Measurements from ENCODE around the gene GASK1A. TPM values are rescaled to one million over a fixed set of nuclear protein-coding genes. Genes with fewer than 3 reads are reported as not detected.

The GASK1A gene
- total and polyA plus RNA-seq, 2 of the 4 experiments (the other 2 are of a cell fraction) = 0.18 to 0.19 TPM

- CTCF ChIA-PET = no interaction called here
- Histone ChIP-seq H4K5ac (ENCODE audit: low read depth, low read length) (no peak overlapping the region), H3K79me1 (ENCODE audit: low read depth in 1 of 2, low read length in 2 of 2) (no peaks in the 10 kb centered on the region), H4K91ac (ENCODE audit: insufficient read depth, low read depth, low read length) (no peak overlapping the region), H3K4me3 (ENCODE audit: insufficient read depth, low read depth, low read length) (no peak overlapping the region), H3K4ac (ENCODE audit: low read depth, low read length) (no peak overlapping the region), H3K9me1 (ENCODE audit: insufficient read depth, low read length) (no peaks in the 10 kb centered on the region), H2BK20ac (ENCODE audit: low read depth, low read length) (no peak overlapping the region), H2AK5ac (ENCODE audit: low read depth, low read length) (no peak overlapping the region), H3K18ac (ENCODE audit: low read depth, low read length) (no peak overlapping the region), H3K27ac (ENCODE audit: insufficient read depth, low read length) (no peak overlapping the region), H4K8ac (ENCODE audit: low read depth in 2 of 2, low read length in 2 of 2) (no peak overlapping the region), H3K23ac (ENCODE audit: low read depth, low read length) (no peak overlapping the region), H3K56ac (ENCODE audit: extremely low read depth, insufficient read depth, low read length) (no peak overlapping the region), H2BK5ac (ENCODE audit: low read depth, low read length, poor library complexity, severe bottlenecking) (no peak overlapping the region), H4K20me1 (ENCODE audit: insufficient read depth, low read length) (no peaks in the 10 kb centered on the region), H3K14ac (replicated peaks; ENCODE audit: low read depth, low read length) (no peak overlapping the region), H3K27me3 (ENCODE audit: control insufficient read depth, insufficient read depth, low read length) (no peaks in the 10 kb centered on the region; the same call in 1 of the 2 replicates), H3K4me1 (ENCODE audit: control insufficient read depth, insufficient read depth, low read length) (peaks cover 6% of the 10 kb centered on the region; the same call in 1 of the 2 replicates), H3K4me2 (ENCODE audit: low read depth, low read length) (no peak overlapping the region), H3K9ac (ENCODE audit: low read depth, low read length) (no peak overlapping the region), H2AFZ (replicated peaks; ENCODE audit: low read length, poor library complexity) (no peak overlapping the region), H3K9me3 (ENCODE audit: control insufficient read depth, insufficient read depth, low read length) (no peaks in the 10 kb centered on the region), H2AK9ac (replicated peaks; ENCODE audit: low read depth, low read length, poor library complexity) (no peak overlapping the region), H3K36me3 (ENCODE audit: control insufficient read depth, insufficient read depth, low read length) (no peaks in the 10 kb centered on the region), H2BK120ac (ENCODE audit: low read depth, low read length) (no peak overlapping the region), H2BK15ac (ENCODE audit: low read depth, low read length) (no peak overlapping the region)
- dilution Hi-C loops (cut with HindIII; ENCODE audit: low sequenced_read_pairs, unreplicated experiment) (no loop called here), intact Hi-C loops (cut with micrococcal nuclease) (no loop called here), in situ Hi-C loops (cut with MboI; ENCODE audit: low sequenced_read_pairs) (no loop called here)
- no CpG with 5 or more reads among the region's 3 CpGs for WGBS, 2 experiments (ENCODE audit: extremely low coverage in 2 of 2, insufficient read length in 1 of 2)
- POLR2A ChIA-PET (ENCODE audit: unreplicated experiment) = no interaction called here
- DNase-seq = no peak
- no peak for ATAC-seq (ENCODE audit: low read depth)
- TF ChIP-seq BHLHE40 (IDR thresholded peaks at IDR 0.05; ENCODE audit: low read depth, low read length) (no peak), RAD21 (IDR thresholded peaks at IDR 0.05; ENCODE audit: low read length) (no peak), CEBPB (IDR thresholded peaks at IDR 0.05; ENCODE audit: low read depth, low read length) (no peak), CHD1 (IDR thresholded peaks at IDR 0.05; ENCODE audit: low read depth, low read length) (no peak), RFX5 (IDR thresholded peaks at IDR 0.05; ENCODE audit: low read depth, low read length) (no peak), NFE2L2 (IDR thresholded peaks at IDR 0.05; ENCODE audit: low read depth, low read length) (no peak), MXI1 (IDR thresholded peaks at IDR 0.05; ENCODE audit: borderline replicate concordance, low read depth, low read length) (no peak), RCOR1 (IDR thresholded peaks at IDR 0.05; ENCODE audit: insufficient replicate concordance, low read length) (no peak), USF2 (IDR thresholded peaks at IDR 0.05; ENCODE audit: low read depth, low read length) (no peak), CTCF (conservative IDR thresholded peaks at IDR 0.05; ENCODE audit: low read depth, low read length) (no peak), MAFK (IDR thresholded peaks at IDR 0.05; ENCODE audit: low read depth, low read length) (no peak), SMC3 (IDR thresholded peaks at IDR 0.05; ENCODE audit: low read depth, low read length) (no peak), MAZ (IDR thresholded peaks at IDR 0.05; ENCODE audit: borderline replicate concordance, low read depth, low read length) (no peak)
- no TSS peak for BruUV-seq (replicated peaks)
Observed at GRCh38 chr3:42999212-42999611, 20.1 kb downstream of the GASK1A start.

All from IMR-90 (cell line).